Fibroblast of skin of right quadriceps (primary cell): ENCODE measurements around the gene BCOR.

Source experiments
- DNase-seq: peaks from one replicate; pipeline ENCODE4 v3.0.0-alpha.2; 2013

The BCOR gene

GRCh38 chrX:40083120-40083978, 14.4 kb downstream of the BCOR start:
- no peak for DNase-seq

DNA sequence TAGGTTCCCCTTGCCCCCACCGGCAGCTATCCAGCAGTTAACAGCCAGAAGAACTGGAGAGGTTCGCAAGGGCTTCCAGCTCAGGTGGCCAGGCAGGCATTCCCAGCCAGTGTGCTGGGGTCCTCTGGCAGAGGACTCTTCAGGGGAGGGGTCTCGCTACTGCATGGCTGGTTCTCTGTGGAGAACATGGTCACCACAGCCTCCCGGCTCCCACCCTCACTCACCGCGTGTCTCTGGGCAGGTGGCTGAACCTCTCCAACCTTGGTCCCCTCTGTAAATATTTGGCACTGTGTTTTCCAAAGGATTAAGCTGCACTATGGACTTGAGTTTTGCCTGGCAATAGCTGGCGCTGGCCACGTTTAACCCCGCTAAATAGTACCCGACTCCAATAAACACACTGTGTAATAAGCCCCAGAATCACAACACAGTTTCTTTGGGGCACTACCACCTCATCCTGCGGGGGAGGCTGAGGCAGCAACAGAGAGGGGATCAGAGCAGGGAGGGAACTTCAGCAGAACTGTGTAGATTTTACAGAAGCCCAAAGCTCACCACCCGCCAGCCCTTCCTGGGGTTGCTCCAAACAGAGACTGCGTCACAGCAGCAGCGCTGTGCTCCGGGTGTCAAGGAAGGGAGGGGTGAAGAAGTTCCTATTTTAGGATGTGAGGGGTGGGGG, 15.2 kb downstream of the BCOR start:
- no peak for DNase-seq

DNA sequence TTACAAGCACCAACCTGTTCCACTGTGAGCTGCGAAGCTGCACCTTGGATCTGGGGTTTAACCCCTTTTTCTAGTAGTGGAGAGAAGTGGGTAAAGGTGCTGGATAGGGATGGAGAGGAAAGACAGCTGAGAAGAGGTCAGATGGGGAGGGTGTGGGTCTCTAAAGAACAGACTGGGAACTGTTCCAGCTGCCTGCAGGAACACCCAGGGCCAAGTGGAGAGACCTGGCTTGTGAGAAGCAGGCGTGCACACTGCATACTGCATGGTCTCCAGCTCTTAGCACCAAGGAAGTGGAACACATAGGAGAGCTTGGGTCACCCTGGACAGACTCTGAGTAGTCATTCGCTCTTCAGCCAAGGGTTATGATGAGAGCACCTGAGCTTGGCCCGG, 16.1 kb downstream of the BCOR start:
- no peak for DNase-seq

DNA sequence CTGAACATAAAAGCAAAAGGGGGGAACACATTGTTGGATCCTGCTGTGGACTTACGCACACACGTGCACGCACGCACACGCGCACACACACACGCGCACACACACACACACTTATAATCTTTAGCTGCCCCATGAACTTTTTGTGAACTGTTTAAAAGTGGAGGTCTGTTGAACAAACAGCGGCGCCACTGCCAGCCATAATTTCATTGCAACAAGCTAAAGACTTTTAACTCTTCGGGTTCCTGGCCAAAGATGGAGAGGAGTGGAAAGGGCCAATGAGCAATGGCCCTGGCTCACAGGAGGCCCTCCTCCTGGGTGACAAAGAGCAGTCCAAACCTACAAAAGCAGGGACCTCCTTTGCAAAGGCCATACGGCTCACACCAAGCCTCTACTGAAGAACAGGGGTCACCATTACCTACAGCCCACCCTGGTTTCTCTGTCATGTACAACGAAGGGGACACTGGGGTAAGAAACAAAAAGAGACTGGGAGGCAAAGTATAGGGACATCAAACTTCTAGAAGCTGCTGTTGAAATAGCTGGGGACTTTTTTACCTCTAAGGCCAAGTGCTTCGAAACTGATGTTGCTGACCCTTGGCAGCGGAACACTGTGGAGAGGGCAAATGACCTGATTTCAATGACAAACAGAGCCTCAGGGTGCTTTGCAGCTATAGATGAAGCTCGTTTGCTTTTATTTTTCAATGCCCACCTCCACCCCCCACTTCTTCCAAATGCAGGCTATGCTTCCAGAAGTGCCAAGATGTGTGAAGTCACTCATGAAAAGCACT, 16.7 kb downstream of the BCOR start:
- DNase-seq, result no peak

DNA sequence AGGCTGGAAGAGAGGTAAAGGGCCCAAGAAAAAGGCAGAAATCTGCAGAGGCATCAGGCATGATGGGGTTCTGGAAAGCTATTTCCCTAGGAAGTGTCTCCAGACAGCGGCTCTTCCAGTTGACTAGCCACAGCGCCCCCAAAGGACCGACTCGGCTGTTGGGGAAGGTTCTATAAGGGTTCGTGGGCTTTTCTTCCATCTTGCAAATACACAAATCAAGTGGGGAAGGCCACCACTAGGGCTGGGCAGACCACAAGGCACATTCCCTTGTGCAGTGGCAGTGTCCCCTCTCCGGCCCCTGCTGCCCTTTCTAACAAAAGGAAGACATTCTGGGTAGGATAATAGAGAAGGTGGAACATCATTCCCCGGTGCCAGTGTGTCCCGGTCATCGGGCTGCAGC, 18.2 kb downstream of the BCOR start:
- no peak for DNase-seq

GRCh38 chrX:40078489-40079227, 19.1 kb downstream of the BCOR start:
- DNase-seq, result no peak

DNA sequence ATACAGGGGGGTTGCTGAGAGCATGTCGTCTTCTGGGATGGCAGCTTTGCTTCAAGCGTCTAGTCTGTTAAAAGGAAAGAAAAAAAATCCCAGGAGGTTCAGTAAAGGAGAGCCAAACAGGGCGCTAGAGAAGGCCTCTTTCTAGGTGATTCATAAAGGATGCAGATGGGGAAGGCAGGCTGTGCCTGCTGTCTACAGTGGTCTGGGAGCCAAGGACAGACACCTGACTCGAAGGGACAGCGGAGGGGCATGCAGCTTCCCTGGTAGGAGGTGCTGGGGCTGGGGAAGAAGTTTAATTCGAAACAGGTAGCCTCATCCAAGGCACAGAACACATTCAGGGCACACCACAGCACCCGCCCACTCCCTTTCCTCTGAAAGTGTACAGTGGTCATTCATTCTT, 19.9 kb downstream of the BCOR start:
- no peak for DNase-seq

GRCh38 chrX:40076750-40077575, 20.8 kb downstream of the BCOR start:
- no peak for DNase-seq

- DNase-seq, result no peak
Measured at GRCh38 chrX:40074959-40075332, 22.8 kb downstream of the BCOR start.

- DNase-seq, result no peak
Measured at GRCh38 chrX:40074080-40074958, 23.4 kb downstream of the BCOR start.

DNA sequence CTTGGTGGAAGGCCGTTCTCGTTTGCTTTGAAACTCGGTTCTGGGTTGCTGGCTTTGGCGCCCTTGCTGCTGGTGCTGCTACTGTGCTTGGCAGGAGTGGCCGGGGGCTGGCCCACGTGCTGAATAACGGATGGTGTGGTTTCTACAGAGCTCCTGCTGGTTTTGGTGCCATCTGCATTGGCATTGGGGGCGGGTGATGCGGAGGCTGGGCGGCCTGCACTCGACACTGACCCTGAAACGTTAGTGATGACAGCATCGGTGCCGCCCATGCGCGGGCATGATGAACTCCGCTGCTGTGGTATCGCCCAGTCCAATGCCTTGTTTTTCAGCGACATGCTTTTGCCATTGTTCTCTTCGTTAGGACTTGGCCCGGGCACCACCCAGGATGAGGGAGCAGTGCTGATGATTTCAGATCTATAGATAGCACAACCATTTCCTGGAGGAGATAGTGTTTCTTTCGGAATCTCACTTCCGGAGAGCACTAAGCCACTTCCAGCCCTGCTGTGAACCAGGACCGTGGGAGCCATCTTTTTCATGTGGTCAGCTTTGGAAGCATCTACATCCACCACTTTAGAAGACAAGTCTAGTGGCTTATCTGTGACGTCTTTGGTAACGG, 24.2 kb downstream of the BCOR start:
- DNase-seq, result no peak

GRCh38 chrX:40072246-40072645, 25.5 kb downstream of the BCOR start:
- DNase-seq, result no peak

DNA sequence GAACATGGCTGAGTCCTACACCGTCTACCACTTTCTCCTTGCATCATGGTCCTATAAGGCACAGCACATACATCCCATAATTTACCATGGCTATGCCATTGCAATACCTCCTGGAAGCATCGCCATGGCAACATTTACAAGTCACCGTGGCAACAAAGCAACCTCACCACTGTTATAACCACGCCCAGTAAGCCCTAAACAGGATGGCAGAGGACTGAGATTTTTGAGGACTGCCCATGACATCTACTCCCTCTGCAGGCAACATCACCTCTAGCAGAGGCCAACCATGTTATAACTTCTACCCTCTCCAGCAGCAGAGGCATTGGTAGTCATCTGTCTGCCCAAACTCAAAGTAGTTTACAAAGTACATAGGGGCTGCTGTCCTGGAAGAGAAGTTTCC, 29.7 kb downstream of the BCOR start:
- no peak for DNase-seq

DNA sequence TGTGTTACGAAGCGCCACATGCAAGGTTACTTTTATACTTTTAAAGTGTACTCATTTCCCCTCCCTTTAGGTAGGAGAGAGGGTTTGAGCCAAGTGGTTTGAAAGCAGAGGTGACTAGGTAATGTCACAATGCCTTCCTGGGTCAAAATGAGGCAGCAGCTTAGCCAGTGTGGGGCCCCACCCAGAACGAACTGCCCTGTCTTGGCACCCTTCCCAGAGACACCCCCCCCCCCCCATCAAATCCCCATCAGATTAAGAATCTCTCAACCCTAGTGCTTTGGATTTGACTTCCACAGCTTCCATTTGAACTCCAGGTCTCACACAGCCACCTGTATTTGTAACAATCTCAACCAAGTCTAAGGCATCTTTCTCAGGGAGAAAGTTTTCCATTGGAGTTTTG, 31.1 kb downstream of the BCOR start:
- no peak for DNase-seq

GRCh38 chrX:40065296-40066046, 32.3 kb downstream of the BCOR start:
- DNase-seq, result no peak

DNA sequence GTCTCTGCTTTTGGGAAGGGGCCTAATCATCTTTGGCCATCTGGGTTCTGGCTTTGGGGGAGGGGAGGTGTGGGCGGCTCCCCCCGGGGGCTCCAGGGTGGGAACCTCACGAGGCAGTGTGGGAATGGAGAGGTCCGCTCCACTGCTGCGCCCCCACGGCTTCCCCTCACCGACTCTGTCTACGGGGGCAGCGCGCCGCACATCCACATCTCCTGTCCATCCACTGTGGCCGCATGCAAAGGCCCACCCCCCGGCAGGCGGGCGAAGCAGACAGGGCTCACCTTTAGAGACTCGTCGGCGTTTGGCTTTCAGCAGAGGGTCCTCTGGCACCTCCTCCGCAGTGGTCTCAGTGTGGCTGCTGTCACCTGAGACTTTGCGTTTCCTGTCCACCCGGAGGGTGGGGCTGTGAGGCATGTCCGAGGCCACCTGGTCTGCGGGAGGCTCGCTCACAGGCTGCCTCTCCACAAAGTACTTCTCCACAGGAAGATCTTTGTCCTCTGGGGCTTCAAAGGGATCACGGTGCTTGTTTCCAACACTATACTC, 33.6 kb downstream of the BCOR start:
- DNase-seq, result no peak

DNA sequence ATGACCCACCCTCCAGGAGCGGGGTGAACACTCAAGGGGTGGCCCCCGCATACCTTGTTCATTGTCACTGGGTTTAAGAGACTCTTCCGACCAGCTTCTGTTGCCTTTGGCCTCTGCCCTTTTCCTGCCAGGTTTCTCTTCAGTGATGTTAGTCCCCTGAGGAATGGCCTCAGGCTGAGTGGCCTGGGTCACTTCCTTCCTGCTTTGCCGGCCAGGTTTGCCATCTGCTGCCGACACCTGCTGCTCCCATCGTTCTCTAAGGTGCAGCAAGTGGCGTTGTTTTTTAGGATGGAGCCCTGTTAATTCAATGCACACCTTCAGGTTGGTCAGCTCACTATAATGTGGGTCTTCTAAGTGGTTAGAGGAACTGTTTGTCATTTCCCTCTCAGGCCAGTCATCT, 34.2 kb downstream of the BCOR start:
- no peak for DNase-seq

- DNase-seq, result no peak
Measured at GRCh38 chrX:40062525-40063155, 35.1 kb downstream of the BCOR start.
